Smooth muscle cell (in vitro differentiated cells): Measurements from ENCODE around the gene CYBA. TPM values are rescaled to one million over a fixed set of nuclear protein-coding genes. Genes with fewer than 3 reads are reported as not detected.
A peak's percentile ranks its signal among the peaks of the same experiment; 100 is the strongest.

Source experiments
- DNase-seq: peaks from one replicate; lab custom pipeline; 2025; ENCODE audit not compliant: unreplicated experiment; lab: John Stamatoyannopoulos, UW
- H2AFZ ChIP-seq: fragments of 200-600 bp; sonication (generic); 2 replicates; pipeline ENCODE4 v1.6.0; 2016; ENCODE audit warnings: antibody characterized with exemption, low read depth, mild to moderate bottlenecking
- H3F3A ChIP-seq: fragments of 200-600 bp; sonication (generic); 2 replicates; pipeline ENCODE4 v1.6.0; 2017; ENCODE audit warnings: antibody characterized with exemption, low read depth
- H3K27ac ChIP-seq: fragments of 200-600 bp; sonication (generic); 2 replicates; pipeline ENCODE4 v1.5.1; 2016; ENCODE audit warnings: low read depth, mild to moderate bottlenecking
- H3K27me3 ChIP-seq: fragments of 200-600 bp; sonication (generic); 2 replicates; pipeline ENCODE4 v1.6.1; 2016; ENCODE audit warnings: low read depth, mild to moderate bottlenecking
- H3K36me3 ChIP-seq: fragments of 200-600 bp; sonication (generic); 2 replicates; pipeline ENCODE4 v1.5.1; 2016; ENCODE audit warnings: low read depth
- H3K4me1 ChIP-seq: fragments of 200-600 bp; sonication (generic); 2 replicates; pipeline ENCODE4 v1.5.1; 2016; ENCODE audit warnings: low read depth
- H3K4me2 ChIP-seq: fragments of 200-600 bp; sonication (generic); 2 replicates; pipeline ENCODE4 v1.6.0; 2016; ENCODE audit warnings: mild to moderate bottlenecking
- H3K4me3 ChIP-seq: fragments of 200-600 bp; sonication (generic); 2 replicates; pipeline ENCODE4 v1.5.1; 2016; ENCODE audit warnings: mild to moderate bottlenecking
- H3K79me2 ChIP-seq: fragments of 200-600 bp; sonication (generic); 2 replicates; pipeline ENCODE4 v1.6.0; 2016; ENCODE audit warnings: low read depth, mild to moderate bottlenecking
- H3K9ac ChIP-seq: fragments of 200-600 bp; sonication (generic); 2 replicates; pipeline ENCODE4 v1.6.0; 2016; ENCODE audit warnings: low read depth
- H3K9me3 ChIP-seq: fragments of 200-600 bp; sonication (generic); replicated peaks from 2 replicates; pipeline ENCODE4 v1.5.1; 2016; ENCODE audit warnings: low read depth
- H4K20me1 ChIP-seq: fragments of 200-600 bp; sonication (generic); 2 replicates; pipeline ENCODE4 v1.6.0; 2016; ENCODE audit warnings: low read depth
- WGBS: methylation state at CpG from one replicate; pipeline ENCODE4 v1.1.7; 2016; ENCODE audit warnings: low lambda C conversion rate; 5-methylcytosine and 5-hydroxymethylcytosine counted together
- polyA plus RNA-seq: library from polyadenylated mRNA; unstranded; fragments of >200 nt; fragmentation: Nextera tagmentation; extraction: Ambion mirVana; gene quantifications from 2 replicates; pipeline ENCODE4 v1.2.1, GENCODE V29; 2016
- total RNA-seq: library from RNA; depleted of rRNA; stranded (reverse); fragments of >200 nt; gene quantifications from 2 replicates; pipeline ENCODE4 v1.2.3, GENCODE V29; 2014
- TF ChIP-seq, protein P1 (sequence below): fragments of 200-600 bp; sonication (generic); IDR thresholded peaks from 2 replicates; pipeline ENCODE4 v1.5.1; 2017; ENCODE audit warnings: borderline replicate concordance, mild to moderate bottlenecking, antibody characterized with exemption; ENCODE audit not compliant: insufficient read depth, poor library complexity, severe bottlenecking

Gene CYBA
- total and polyA plus RNA-seq, 2 experiments from 2014 or later, result 181 to 388 TPM

DNA sequence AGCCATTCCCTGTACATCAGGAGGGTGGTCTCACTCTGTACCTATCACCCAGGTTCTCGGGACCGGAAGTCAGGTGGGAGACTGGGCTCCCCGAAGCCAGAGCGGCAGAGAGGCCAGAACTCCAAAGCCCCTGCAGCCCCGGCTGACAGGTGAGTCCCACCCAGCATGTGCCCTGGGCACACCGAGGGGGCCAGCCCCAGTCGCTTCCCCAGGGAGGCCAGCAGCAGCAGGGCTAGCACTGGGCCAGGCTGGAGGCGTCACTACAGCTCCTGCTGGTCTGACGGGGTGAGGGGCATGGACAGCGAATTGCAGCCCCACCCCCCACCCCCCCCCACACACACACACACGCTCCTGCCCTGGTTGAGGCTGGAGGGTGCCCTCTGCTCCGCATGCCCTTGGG lies 20.4 kb downstream of the CYBA start:
- DNase-seq, result no peak
- no peaks in the 10 kb centered on the region for H3K27me3 ChIP-seq
- H3K4me1 ChIP-seq, result peaks cover 7% of the 10 kb centered on the region
- no peak overlapping the region for H3K9ac ChIP-seq
- TF ChIP-seq, protein P1, sequence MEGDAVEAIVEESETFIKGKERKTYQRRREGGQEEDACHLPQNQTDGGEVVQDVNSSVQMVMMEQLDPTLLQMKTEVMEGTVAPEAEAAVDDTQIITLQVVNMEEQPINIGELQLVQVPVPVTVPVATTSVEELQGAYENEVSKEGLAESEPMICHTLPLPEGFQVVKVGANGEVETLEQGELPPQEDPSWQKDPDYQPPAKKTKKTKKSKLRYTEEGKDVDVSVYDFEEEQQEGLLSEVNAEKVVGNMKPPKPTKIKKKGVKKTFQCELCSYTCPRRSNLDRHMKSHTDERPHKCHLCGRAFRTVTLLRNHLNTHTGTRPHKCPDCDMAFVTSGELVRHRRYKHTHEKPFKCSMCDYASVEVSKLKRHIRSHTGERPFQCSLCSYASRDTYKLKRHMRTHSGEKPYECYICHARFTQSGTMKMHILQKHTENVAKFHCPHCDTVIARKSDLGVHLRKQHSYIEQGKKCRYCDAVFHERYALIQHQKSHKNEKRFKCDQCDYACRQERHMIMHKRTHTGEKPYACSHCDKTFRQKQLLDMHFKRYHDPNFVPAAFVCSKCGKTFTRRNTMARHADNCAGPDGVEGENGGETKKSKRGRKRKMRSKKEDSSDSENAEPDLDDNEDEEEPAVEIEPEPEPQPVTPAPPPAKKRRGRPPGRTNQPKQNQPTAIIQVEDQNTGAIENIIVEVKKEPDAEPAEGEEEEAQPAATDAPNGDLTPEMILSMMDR, result no peak
- H3K36me3 ChIP-seq, result no peaks in the 10 kb centered on the region
- H4K20me1 ChIP-seq, result peaks cover 13% of the 10 kb centered on the region
- 96% methylated on average over 12 of the region's 12 CpGs for WGBS
- H3K27ac ChIP-seq, result no peak overlapping the region
- no peaks in the 10 kb centered on the region for H3F3A ChIP-seq
- no peak overlapping the region for H2AFZ ChIP-seq
- no peaks in the 10 kb centered on the region for H3K79me2 ChIP-seq
- H3K9me3 ChIP-seq, result no peaks in the 10 kb centered on the region
- no peak overlapping the region for H3K4me3 ChIP-seq
- H3K4me2 ChIP-seq, result no peak overlapping the region

DNA sequence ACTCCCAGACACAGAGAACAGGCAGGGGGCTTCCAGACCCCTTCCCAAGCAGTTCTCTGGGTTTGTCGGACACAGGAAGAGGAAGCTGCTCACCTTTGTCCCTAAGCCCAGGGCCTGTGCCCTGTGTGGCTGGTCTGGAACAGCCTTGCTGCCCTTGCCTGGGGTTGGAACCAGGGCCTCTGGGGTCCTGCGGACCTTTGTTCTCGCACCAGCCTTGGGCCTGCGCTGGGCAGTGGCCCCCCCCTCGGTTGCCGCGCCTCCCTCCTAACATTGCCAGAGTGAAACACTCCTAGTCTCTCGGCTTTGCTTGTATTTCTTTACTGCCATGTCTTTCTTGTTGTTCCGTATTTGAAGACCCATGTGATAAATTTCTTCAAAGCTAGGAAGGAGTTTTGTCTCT lies 21.0 kb downstream of the CYBA start:
- Histone ChIP-seq H3K4me1 (peaks cover 7% of the 10 kb centered on the region), H2AFZ (no peak overlapping the region), H3F3A (no peaks in the 10 kb centered on the region), H3K36me3 (no peaks in the 10 kb centered on the region), H3K9ac (no peak overlapping the region), H3K9me3 (no peaks in the 10 kb centered on the region), H4K20me1 (peaks cover 13% of the 10 kb centered on the region), H3K4me2 (no peak overlapping the region), H3K27ac (no peak overlapping the region), H3K79me2 (no peaks in the 10 kb centered on the region), H3K4me3 (no peak overlapping the region), H3K27me3 (no peaks in the 10 kb centered on the region)
- DNase-seq, result no peak
- WGBS, result 90% methylated on average over 9 of the region's 9 CpGs
- TF ChIP-seq, protein P1, result no peak

DNA sequence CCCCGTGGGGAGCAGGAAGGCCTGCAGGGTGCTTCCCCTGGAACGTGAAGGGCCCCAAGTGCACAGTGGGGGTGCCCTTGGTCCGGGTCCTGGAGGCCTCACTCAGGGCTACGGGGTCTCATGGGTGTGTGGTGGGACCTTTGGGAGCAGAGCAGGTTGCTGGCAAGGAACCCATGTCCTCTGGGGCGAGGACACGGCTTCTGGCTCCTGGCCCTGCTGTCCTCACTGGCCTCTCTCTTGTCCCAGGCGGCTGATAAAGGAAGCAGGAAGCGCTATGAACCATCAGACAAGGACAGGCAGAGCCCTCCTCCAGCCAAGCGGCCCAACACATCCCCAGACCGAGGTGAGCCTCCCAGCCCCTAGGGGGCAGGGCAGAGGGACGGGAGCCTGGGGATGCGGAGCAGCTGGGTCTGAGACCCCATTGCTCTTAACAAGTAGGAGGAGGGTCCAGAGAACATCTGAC lies 22.3 kb downstream of the CYBA start:
- Histone ChIP-seq H3K9me3 (no peaks in the 10 kb centered on the region), H3K4me1 (no peaks in the 10 kb centered on the region)

More for the DNA sequence above, 22.3 kb downstream of the CYBA start:
- H3K27ac ChIP-seq, result no peak overlapping the region
- H2AFZ ChIP-seq, result no peak overlapping the region
- H3K4me3 ChIP-seq, result no peak overlapping the region
- no peaks in the 10 kb centered on the region for H3K79me2 ChIP-seq
- no peaks in the 10 kb centered on the region for H3F3A ChIP-seq
- H3K36me3 ChIP-seq, result no peaks in the 10 kb centered on the region
- peaks cover 9% of the 10 kb centered on the region for H4K20me1 ChIP-seq
- TF ChIP-seq, protein P1, result peak; percentile 33
- no peak overlapping the region for H3K9ac ChIP-seq
- DNase-seq, result no peak
- H3K4me2 ChIP-seq, result no peak overlapping the region
- 77% methylated on average over 12 of the region's 12 CpGs for WGBS
- no peaks in the 10 kb centered on the region for H3K27me3 ChIP-seq
